OCI-LY7 (cell line): ENCODE measurements around the gene ZNF488. TPM values are rescaled to one million over a fixed set of nuclear protein-coding genes. Genes with fewer than 3 reads are reported as not detected.

Source experiments
- BruUV-seq: library from RNA; stranded (reverse); fragments of 400-500 nt; replicated peaks from 2 replicates; lab custom pipeline; 2021; lab: Mats Ljungman, UMichigan
- CTCF ChIA-PET: fragments of 300-600 bp; sonication (Branson Sonifier 250); formaldehyde crosslinking; loops from one replicate; lab custom pipeline; 2022; ENCODE audit warnings: antibody characterized with exemption; ENCODE audit not compliant: unreplicated experiment; lab: Charles Lee
- POLR2A ChIA-PET: fragments of 300-600 bp; sonication (Branson Sonifier 250); formaldehyde crosslinking; loops from one replicate; lab custom pipeline; 2022; ENCODE audit warnings: antibody characterized with exemption; lab: Charles Lee
- DNase-seq: peaks from one replicate; pipeline ENCODE4 v3.0.0-alpha.2; 2015; ENCODE audit warnings: low spot score
- H2AFZ ChIP-seq: fragments of 200-600 bp; sonication (generic), shearing (Covaris generic); 2 replicates; pipeline ENCODE4 v1.6.1; 2014; ENCODE audit warnings: mild to moderate bottlenecking, antibody characterized with exemption, low read length, moderate library complexity
- H3K27ac ChIP-seq: fragments of 200-600 bp; sonication (generic); 2 replicates; pipeline ENCODE4 v1.5.1; 2014; ENCODE audit warnings: mixed run types, low read depth, mild to moderate bottlenecking, moderate library complexity, low read length, inconsistent platforms; ENCODE audit not compliant: poor library complexity, severe bottlenecking
- H3K36me3 ChIP-seq: fragments of 200-600 bp; sonication (generic); 2 replicates; pipeline ENCODE4 v1.6.1; 2014; ENCODE audit warnings: mild to moderate bottlenecking, antibody characterized with exemption, low read length, moderate library complexity, mixed read lengths; ENCODE audit not compliant: insufficient read depth
- H3K4me1 ChIP-seq: fragments of 200-600 bp; sonication (generic); 2 replicates; pipeline ENCODE4 v1.5.1; 2014; ENCODE audit warnings: mild to moderate bottlenecking, low read length; ENCODE audit not compliant: insufficient read depth, poor library complexity, severe bottlenecking
- H3K4me2 ChIP-seq: fragments of 200-600 bp; sonication (generic); 2 replicates; pipeline ENCODE4 v1.6.1; 2014; ENCODE audit warnings: mild to moderate bottlenecking, low read length
- H3K4me3 ChIP-seq: fragments of 200-600 bp; sonication (generic); 2 replicates; pipeline ENCODE4 v1.5.1; 2014; ENCODE audit warnings: mild to moderate bottlenecking, low read depth, low read length; ENCODE audit not compliant: poor library complexity, severe bottlenecking
- H3K79me2 ChIP-seq: fragments of 200-600 bp; sonication (generic); 2 replicates; pipeline ENCODE4 v1.6.1; 2016; ENCODE audit warnings: low read depth, mild to moderate bottlenecking, low read length, moderate library complexity, mixed read lengths; ENCODE audit not compliant: insufficient read depth
- H3K9me2 ChIP-seq: fragments of 200-600 bp; sonication (generic); 2 replicates; pipeline ENCODE4 v1.6.1; 2016; ENCODE audit warnings: mild to moderate bottlenecking, low read length, mixed read lengths; ENCODE audit not compliant: insufficient read depth
- H3K9me3 ChIP-seq: fragments of 200-600 bp; sonication (generic); 2 replicates; pipeline ENCODE4 v1.6.1; 2014; ENCODE audit warnings: mild to moderate bottlenecking, mixed run types, low read length, mixed read lengths
- H4K20me1 ChIP-seq: fragments of 200-600 bp; sonication (generic); 2 replicates; pipeline ENCODE4 v1.6.1; 2014; ENCODE audit warnings: mild to moderate bottlenecking, antibody characterized with exemption, low read length, moderate library complexity, mixed read lengths; ENCODE audit not compliant: insufficient read depth
- CTCF ChIP-seq: fragments of 200-600 bp; sonication (generic); conservative IDR thresholded peaks from 2 replicates; pipeline ENCODE4 v1.5.1; 2014; ENCODE audit warnings: mild to moderate bottlenecking, antibody characterized with exemption, low read length, moderate library complexity, mixed read lengths
- EZH2phosphoT487 ChIP-seq: fragments of 200-600 bp; sonication (generic); IDR thresholded peaks from 2 replicates; pipeline ENCODE4 v1.6.1; 2018; ENCODE audit warnings: low read depth, borderline replicate concordance, mild to moderate bottlenecking, mixed run types, antibody characterized with exemption, low read length, moderate library complexity, mixed read lengths
- intact Hi-C: fragments of 100-400 bp; cut with micrococcal nuclease; formaldehyde crosslinking; loops from one replicate; pipeline ENCODE4 v1.10.0; 2022; ENCODE audit not compliant: unreplicated experiment
- total RNA-seq, 2 experiments: library from RNA; depleted of rRNA in 1 of 2; stranded (reverse); fragments of >200 nt in 1 of 2; shearing (Covaris generic) in 1 of 2; gene quantifications; 2 replicates each; pipeline ENCODE4 v1.2.3, GENCODE V29; 2014 to 2022

Gene ZNF488
- total RNA-seq, 2 experiments from 2014 or later, result 0.06 to 0.34 TPM

GRCh38 chr10:47337310-47337709 is 46.8 kb downstream of the ZNF488 start:
- Histone ChIP-seq H3K9me3 (no peaks in the 10 kb centered on the region), H2AFZ (no peak overlapping the region)

GRCh38 chr10:47336387-47337134 is 47.5 kb downstream of the ZNF488 start:
- BruUV-seq, result no TSS peak

More at GRCh38 chr10:47337310-47337709, 46.8 kb downstream of the ZNF488 start:
- ChIA-PET CTCF (interaction anchor here (1.0 kb wide), 1 partner anchor 22 kb away, joined by 3 read pairs; no protein-coding TSS in a partner anchor), POLR2A (no interaction called here)
- no peaks in the 10 kb centered on the region for H3K4me1 ChIP-seq
- no peaks in the 10 kb centered on the region for H3K9me2 ChIP-seq
- no peaks in the 10 kb centered on the region for H3K79me2 ChIP-seq
- no TSS peak for BruUV-seq
- H3K36me3 ChIP-seq, result no peaks in the 10 kb centered on the region
- no peaks in the 10 kb centered on the region for H4K20me1 ChIP-seq
- H3K27ac ChIP-seq, result no peak overlapping the region
- intact Hi-C loops, result no loop called here
- TF ChIP-seq EZH2phosphoT487 (no peak), CTCF (no peak)
- DNase-seq, result no peak
- H3K4me2 ChIP-seq, result no peak overlapping the region
- no peak overlapping the region for H3K4me3 ChIP-seq

GRCh38 chr10:47335906-47336305 is 48.2 kb downstream of the ZNF488 start:
- Histone ChIP-seq H3K9me2 (no peaks in the 10 kb centered on the region), H3K36me3 (no peaks in the 10 kb centered on the region), H3K79me2 (no peaks in the 10 kb centered on the region), H3K9me3 (no peaks in the 10 kb centered on the region), H3K4me1 (no peaks in the 10 kb centered on the region), H3K4me3 (no peak overlapping the region), H4K20me1 (no peaks in the 10 kb centered on the region), H3K27ac (no peak overlapping the region), H2AFZ (no peak overlapping the region), H3K4me2 (no peak overlapping the region)
- TF ChIP-seq CTCF (no peak), EZH2phosphoT487 (no peak)
- no peak for DNase-seq
- CTCF ChIA-PET, result no interaction called here
- POLR2A ChIA-PET, result no interaction called here
- BruUV-seq, result no TSS peak
- intact Hi-C loops, result no loop called here

More at GRCh38 chr10:47336387-47337134, 47.5 kb downstream of the ZNF488 start:
- H4K20me1 ChIP-seq, result no peaks in the 10 kb centered on the region
- CTCF ChIA-PET, result interaction anchor here (1.0 kb wide), 1 partner anchor 21 kb away, joined by 3 read pairs; no protein-coding TSS in a partner anchor
- no peaks in the 10 kb centered on the region for H3K36me3 ChIP-seq
- TF ChIP-seq EZH2phosphoT487, result no peak
- no peak overlapping the region for H2AFZ ChIP-seq
- no peaks in the 10 kb centered on the region for H3K79me2 ChIP-seq
- no peaks in the 10 kb centered on the region for H3K9me2 ChIP-seq
- no peak overlapping the region for H3K27ac ChIP-seq
- intact Hi-C loops, result no loop called here
- H3K4me1 ChIP-seq, result no peaks in the 10 kb centered on the region
- DNase-seq, result no peak
- POLR2A ChIA-PET, result no interaction called here
- no peaks in the 10 kb centered on the region for H3K9me3 ChIP-seq
- H3K4me2 ChIP-seq, result no peak overlapping the region
- H3K4me3 ChIP-seq, result no peak overlapping the region
